ENCODE data around the gene C18orf32.
"Not testable (repeated sequence)": the region's sequence is repeated elsewhere in the genome, so short reads cannot be mapped to it uniquely, and the experiment has no call there.

Gene C18orf32

GRCh38 chr18:49490246-49490762, 3.3 kb upstream of the C18orf32 start:
- no peak for DNase-seq (ENCODE audit: insufficient read length, low spot score)
- TF ChIP-seq POLR2AphosphoS5 (IDR thresholded peaks at IDR 0.05; ENCODE audit: low read depth, low read length) (no peak), POU2F2 (IDR thresholded peaks at IDR 0.05; ENCODE audit: low read depth, low read length) (no peak), TAF1 (IDR thresholded peaks at IDR 0.05; ENCODE audit: low read depth, low read length) (no peak), POLR2A (IDR thresholded peaks at IDR 0.05; ENCODE audit: low read depth, low read length) (no peak), PAX5 (IDR thresholded peaks at IDR 0.05; ENCODE audit: insufficient read depth, low read length, severe bottlenecking) (no peak), SPI1 (IDR thresholded peaks at IDR 0.05; ENCODE audit: low read depth, low read length) (no peak)
- FAIRE-seq, result no peak

DNA sequence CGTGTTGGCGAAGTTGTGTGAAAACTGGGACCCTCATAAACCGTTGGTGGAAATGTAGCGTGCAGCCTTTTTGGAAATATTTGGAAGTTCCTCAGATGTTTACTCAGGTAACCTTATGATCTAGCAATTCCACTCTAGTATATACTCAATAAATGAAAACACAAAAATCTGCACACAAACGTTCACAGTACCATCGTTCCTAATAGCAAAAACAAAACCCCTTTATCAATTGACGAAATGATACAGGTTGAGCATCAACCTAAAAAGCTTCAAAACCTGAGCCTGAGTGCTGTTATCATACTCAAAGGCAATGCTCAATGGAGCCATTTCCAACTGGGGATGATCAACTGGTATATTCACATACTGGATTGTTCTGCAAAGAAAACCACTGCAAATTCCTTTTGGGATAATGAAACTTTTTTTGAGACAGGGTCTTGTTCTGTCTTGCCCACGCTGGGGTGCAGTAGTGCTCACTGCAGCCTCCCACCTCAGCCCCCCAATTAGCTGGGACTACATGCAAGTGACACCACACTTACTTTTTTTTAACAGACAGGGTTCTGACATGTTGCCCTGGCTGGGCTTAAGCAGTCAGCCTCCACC, 777 bp upstream of the C18orf32 start:
- no peak for DNase-seq (ENCODE audit: insufficient read length, low spot score)
- FAIRE-seq, result no peak
- TF ChIP-seq POLR2A (IDR thresholded peaks at IDR 0.05; ENCODE audit: low read depth, low read length) (0 out of 2 replicates have a peak, but pooled peaks have one; percentile 4), POU2F2 (IDR thresholded peaks at IDR 0.05; ENCODE audit: low read depth, low read length) (no peak), POLR2AphosphoS5 (IDR thresholded peaks at IDR 0.05; ENCODE audit: low read depth, low read length) (peak; percentile 72)

GRCh38 chr18:49486606-49486952, 455 bp downstream of the C18orf32 start:
- TF ChIP-seq POU2F2 (IDR thresholded peaks at IDR 0.05; ENCODE audit: low read depth, low read length), result no peak
- TF ChIP-seq SPI1 (IDR thresholded peaks at IDR 0.05; ENCODE audit: low read depth, low read length), result peak; percentile 84
- no peak for DNase-seq (ENCODE audit: insufficient read length, low spot score)
- FAIRE-seq, result no peak

DNA sequence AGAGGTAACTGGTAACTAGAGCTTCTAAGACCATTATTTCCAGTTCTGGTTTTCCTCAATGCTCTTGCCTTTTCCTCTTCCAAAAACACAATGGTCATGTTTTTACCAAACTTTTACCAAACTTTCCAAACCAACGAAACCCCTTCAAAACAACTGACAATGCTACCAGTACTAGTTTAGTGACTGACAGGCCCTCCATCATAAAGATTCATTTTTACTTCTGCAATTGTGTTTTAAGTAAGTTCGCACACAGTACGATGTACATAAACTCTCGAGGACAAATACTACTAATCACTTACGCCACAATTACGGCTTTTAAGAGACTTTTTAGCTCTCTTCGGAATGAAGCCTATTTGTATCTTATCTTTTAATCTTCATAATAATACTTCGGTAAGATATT, 900 bp downstream of the C18orf32 start:
- no peak for TF ChIP-seq TAF1 (IDR thresholded peaks at IDR 0.05; ENCODE audit: low read depth, low read length)
- no peak for TF ChIP-seq POU2F2 (IDR thresholded peaks at IDR 0.05; ENCODE audit: low read depth, low read length)
- TF ChIP-seq POLR2AphosphoS5 (IDR thresholded peaks at IDR 0.05; ENCODE audit: low read depth, low read length), result no peak
- TF ChIP-seq PAX5 (IDR thresholded peaks at IDR 0.05; ENCODE audit: insufficient read depth, low read length, severe bottlenecking), result no peak
- no peak for TF ChIP-seq SPI1 (IDR thresholded peaks at IDR 0.05; ENCODE audit: low read depth, low read length)
- TF ChIP-seq POLR2A (IDR thresholded peaks at IDR 0.05; ENCODE audit: low read depth, low read length), result no peak
- peak; percentile 41 for FAIRE-seq
- DNase-seq (ENCODE audit: insufficient read length, low spot score), result no peak

GRCh38 chr18:49483198-49483597, 3.8 kb downstream of the C18orf32 start:
- no peak for TF ChIP-seq PAX5 (IDR thresholded peaks at IDR 0.05; ENCODE audit: insufficient read depth, low read length, severe bottlenecking)
- TF ChIP-seq TAF1 (IDR thresholded peaks at IDR 0.05; ENCODE audit: low read depth, low read length), result no peak
- TF ChIP-seq SPI1 (IDR thresholded peaks at IDR 0.05; ENCODE audit: low read depth, low read length), result no peak
- TF ChIP-seq POLR2A (IDR thresholded peaks at IDR 0.05; ENCODE audit: low read depth, low read length), result no peak
- TF ChIP-seq POU2F2 (IDR thresholded peaks at IDR 0.05; ENCODE audit: low read depth, low read length), result no peak
- TF ChIP-seq POLR2AphosphoS5 (IDR thresholded peaks at IDR 0.05; ENCODE audit: low read depth, low read length), result no peak
- no peak for FAIRE-seq
- DNase-seq (ENCODE audit: insufficient read length, low spot score), result no peak

DNA sequence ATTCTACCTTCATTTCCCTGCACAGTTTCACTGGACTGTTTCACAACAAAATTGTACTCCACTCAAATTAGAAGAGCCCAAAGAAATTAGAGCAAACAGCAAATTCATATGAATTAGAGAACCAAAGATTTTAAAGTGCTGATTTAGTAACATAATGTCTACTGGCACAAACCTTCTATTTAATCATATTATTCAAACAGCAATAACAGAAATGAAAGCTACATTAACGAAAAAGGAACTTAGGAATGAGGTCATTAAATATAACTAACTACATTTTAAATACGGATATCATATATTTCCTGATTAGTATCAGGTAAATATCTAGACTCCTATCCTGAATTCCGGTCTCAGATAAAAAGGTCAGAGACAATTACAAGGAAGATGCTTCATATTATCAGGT, 5.1 kb downstream of the C18orf32 start:
- DNase-seq (ENCODE audit: insufficient read length, low spot score) (no peak), FAIRE-seq (no peak)
- no peak for TF ChIP-seq POLR2AphosphoS5 (IDR thresholded peaks at IDR 0.05; ENCODE audit: low read depth, low read length)
- TF ChIP-seq POLR2A (IDR thresholded peaks at IDR 0.05; ENCODE audit: low read depth, low read length), result no peak
- no peak for TF ChIP-seq POU2F2 (IDR thresholded peaks at IDR 0.05; ENCODE audit: low read depth, low read length)
- no peak for TF ChIP-seq TAF1 (IDR thresholded peaks at IDR 0.05; ENCODE audit: low read depth, low read length)
- TF ChIP-seq PAX5 (IDR thresholded peaks at IDR 0.05; ENCODE audit: insufficient read depth, low read length, severe bottlenecking), result no peak
- no peak for TF ChIP-seq SPI1 (IDR thresholded peaks at IDR 0.05; ENCODE audit: low read depth, low read length)

DNA sequence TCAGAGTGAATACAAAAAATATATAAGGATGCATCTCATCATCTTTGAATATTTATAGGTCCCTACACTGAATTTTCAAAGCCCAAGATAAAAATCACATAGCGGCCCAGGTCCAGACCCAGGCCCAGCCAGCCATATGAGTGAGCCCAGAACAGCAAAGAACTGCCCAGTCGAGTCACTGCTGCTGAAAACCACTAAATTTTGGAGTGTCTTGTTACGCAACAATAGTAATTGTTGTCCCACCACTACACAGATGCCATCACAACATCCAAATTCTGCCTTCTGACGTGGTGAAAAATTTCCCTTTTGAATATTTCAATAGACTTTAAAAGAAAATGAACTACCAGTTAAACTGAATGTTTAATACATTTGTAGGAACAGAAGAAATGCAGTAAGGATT, 5.7 kb downstream of the C18orf32 start:
- DNase-seq (ENCODE audit: insufficient read length, low spot score), result no peak
- no peak for FAIRE-seq
- TF ChIP-seq SPI1 (IDR thresholded peaks at IDR 0.05; ENCODE audit: low read depth, low read length) (no peak), POU2F2 (IDR thresholded peaks at IDR 0.05; ENCODE audit: low read depth, low read length) (no peak), POLR2A (IDR thresholded peaks at IDR 0.05; ENCODE audit: low read depth, low read length) (no peak), POLR2AphosphoS5 (IDR thresholded peaks at IDR 0.05; ENCODE audit: low read depth, low read length) (no peak), TAF1 (IDR thresholded peaks at IDR 0.05; ENCODE audit: low read depth, low read length) (no peak), PAX5 (IDR thresholded peaks at IDR 0.05; ENCODE audit: insufficient read depth, low read length, severe bottlenecking) (no peak)

DNA sequence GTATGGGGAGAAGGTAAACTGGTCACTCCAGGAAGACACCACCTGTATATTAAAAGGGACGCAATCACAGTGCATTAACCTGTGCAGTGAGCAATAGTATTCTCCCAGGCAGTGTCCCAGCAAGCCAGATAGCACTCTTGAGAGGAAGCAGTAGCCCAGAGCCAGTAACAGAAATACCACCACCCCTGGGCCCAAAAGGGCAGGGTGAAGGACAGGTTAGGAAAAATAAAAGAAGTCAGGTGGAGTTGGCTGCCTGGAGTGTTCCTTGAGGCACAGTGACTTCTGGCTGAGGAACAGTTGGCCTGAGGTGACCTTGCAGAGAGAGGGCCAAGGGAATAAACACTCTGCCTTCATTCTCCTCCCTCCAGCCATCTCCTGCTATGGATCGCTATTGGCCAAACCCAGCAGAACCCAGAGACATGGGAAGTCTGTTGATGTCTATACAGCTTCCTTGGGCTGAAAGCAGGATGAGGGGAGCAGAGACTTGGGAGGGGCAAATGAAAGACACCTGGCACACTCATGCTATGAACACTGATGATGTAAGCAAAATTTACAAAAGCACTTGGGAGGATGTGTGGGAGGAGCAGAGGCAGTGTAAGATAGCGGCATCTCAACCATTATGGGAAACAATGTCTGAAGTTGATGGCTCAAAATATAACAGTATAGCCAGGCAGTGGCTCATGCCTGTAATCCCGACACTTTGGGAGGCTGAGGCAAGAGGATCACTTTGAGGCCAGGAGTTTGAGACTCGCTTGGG, 7.5 kb downstream of the C18orf32 start:
- no peak for TF ChIP-seq POLR2AphosphoS5 (IDR thresholded peaks at IDR 0.05; ENCODE audit: low read depth, low read length)
- FAIRE-seq, result no peak
- no peak for DNase-seq (ENCODE audit: insufficient read length, low spot score)

GRCh38 chr18:49476664-49477411, 10.2 kb downstream of the C18orf32 start:
- FAIRE-seq (peak; percentile 74), DNase-seq (ENCODE audit: insufficient read length, low spot score) (no peak)
- TF ChIP-seq SPI1 (IDR thresholded peaks at IDR 0.05; ENCODE audit: low read depth, low read length) (peak; percentile 74), PAX5 (IDR thresholded peaks at IDR 0.05; ENCODE audit: insufficient read depth, low read length, severe bottlenecking) (no peak), TAF1 (IDR thresholded peaks at IDR 0.05; ENCODE audit: low read depth, low read length) (no peak), POLR2AphosphoS5 (IDR thresholded peaks at IDR 0.05; ENCODE audit: low read depth, low read length) (no peak), POLR2A (IDR thresholded peaks at IDR 0.05; ENCODE audit: low read depth, low read length) (no peak), POU2F2 (IDR thresholded peaks at IDR 0.05; ENCODE audit: low read depth, low read length) (no peak)

- DNase-seq (ENCODE audit: insufficient read length, low spot score); FAIRE-seq: not testable (repeated sequence)
These were observed 12.1 kb downstream of the C18orf32 start for GRCh38 chr18:49474935-49475334.
